NCI-H1105 (cell line): ENCODE results near the gene MYH13.
"Not testable (repeated sequence)": the region's sequence is repeated elsewhere in the genome, so short reads cannot be mapped to it uniquely, and the experiment has no call there.

Experiments
- DNase-seq: peaks from one replicate; lab custom pipeline; 2025; lab: John Stamatoyannopoulos, UW

The MYH13 gene

DNA sequence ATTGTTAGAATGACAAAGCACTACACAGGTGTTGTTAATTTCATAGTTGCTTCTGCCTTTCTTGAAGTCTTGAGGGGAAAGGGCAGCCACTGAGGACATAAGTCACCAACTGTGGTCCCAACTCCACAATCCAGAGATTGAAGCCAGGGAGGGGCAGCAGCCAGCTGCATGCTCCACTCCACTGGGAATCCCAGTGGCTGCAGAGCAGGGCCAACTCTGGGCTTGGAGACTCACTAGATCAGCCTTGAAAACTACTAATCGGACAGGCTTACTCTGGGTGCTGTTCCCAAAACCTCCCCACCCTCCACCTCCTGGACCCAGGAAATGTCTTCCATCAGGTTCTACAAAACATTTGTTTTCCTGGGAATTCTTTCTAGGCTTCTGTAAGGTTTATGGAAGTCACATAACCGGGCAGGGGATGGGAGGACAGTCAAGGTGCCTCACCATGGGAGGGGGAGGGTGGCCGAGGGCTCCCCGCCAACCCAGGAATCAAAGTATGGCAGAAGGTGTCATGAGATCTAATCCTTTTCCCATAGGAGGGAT, 68.0 kb downstream of the MYH13 start:
- no peak for DNase-seq

DNA sequence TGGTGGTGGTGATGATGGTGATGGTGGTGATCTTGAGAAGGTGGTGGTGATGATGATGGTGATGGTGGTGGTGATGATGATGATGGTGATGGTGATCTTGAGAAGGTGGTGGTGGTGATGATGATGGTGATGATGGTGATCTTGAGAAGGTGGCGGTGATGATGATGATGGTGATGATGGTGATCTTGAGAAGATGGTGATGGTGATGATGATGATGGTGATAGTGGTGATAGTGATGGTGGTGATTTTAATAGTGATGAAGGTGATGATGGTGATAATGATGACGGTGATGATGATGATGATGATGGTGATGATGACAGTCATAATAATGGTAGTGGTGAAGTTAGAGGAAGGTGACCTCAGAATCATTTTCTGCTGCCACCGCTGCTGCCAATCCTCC, 75.1 kb downstream of the MYH13 start:
- DNase-seq = no peak

DNA sequence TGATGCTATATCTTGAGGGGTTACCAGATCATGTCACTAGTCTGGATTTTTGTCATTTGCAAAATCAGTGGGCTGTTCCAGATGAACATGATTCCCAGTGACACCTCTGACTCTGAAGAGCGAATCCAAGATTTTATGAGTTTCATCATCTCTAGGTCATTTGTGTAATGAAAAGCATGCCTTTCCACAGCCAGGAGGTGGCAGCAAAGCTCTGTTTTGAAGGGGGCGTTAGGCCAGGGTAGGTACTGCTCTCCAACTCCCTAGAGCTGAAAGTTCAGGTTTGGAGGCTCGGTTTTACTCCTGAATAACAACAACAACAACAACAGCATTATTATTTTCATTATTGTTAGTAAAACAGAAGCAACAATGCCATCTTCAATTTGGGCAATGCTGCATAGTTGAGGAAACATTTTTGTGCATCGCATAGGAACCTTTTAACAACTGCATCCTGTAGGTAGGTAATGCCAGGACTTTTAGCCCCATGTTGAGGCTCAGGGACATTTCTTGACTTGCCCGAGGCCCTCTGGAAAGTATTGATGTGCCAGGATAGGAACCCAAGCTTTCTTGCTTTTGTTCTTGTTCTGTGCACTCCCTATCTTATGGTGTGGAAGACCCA, 77.0 kb downstream of the MYH13 start:
- peak; percentile 2 for DNase-seq

DNA sequence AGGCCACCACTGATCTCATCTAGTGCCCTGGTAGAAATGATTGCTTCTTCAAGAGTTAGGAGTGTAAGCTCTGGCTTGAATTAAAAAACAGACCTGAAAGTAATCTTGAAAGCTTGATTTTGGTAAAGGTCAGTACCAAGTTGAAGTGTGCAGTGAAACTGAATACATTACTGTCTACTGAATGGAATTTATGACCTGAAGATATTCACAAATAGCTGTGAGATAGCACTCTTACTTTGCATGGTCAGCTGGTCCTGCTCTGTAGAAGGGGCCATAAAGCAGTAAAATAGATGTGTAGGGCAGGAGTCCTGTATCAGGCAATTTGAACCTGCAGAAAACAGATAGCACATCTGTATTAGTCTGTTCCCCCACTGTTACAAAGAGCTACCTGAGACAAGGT, 78.6 kb downstream of the MYH13 start:
- DNase-seq = no peak

DNA sequence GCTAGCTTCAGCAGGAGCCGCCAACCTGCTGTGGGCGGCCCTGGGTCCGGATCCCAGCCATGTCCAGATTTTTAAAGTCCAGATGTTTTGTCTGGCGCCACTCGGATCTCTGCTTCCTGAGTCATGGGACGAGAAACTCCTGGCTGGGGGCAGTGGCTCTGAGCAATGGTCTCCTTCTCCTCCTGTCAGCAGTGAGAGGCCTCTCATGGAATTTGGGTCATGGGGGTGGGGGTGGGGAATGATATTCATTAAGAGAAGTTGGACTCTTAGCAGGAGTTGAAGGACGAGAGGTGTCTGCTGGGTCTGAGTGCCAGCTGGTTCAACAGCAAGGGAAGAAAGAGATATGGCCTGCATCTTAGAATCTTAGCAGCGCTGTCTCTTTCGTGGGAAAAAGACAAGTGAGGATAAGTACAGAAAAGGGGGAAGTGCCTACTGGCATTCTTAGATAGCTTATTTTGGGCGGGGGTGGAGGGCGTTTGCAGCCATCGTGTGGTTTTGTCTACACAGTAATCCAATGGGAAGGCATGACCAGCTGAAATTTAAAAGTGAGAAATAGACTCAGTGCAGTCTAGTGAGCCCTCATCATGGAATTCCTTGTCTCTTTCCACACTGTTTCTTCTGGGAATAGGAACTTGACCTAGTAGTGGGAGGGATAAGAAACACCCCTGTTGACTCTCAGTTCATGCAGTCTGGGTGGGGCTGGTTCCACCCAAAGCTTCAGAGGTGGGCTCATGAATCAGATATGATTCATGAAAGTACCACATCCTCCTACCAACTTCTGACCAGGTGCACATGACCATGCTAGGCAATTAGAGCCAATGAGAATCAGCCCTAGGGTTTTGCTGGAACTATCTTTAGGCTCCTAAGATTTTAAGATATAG, 80.5 kb downstream of the MYH13 start:
- DNase-seq = no peak

DNA sequence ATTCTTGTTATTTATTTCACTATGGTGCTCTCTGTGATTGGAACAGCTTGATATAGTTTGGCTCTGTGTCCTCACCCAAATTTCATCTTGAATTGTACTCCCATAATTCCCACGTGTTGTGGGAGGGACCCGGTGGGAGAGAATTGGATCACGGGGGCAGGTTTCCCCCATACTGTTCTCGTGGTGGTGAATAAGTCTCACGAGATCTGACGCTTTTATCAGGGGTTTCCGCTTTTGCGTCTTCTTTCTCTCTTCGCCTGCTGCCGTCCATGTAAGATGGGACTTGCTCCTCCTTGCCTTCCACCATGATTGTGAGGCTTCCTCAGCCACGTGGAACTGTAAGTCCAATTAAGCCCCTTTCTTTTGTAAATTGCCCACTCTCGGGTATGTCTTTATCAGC, 81.2 kb downstream of the MYH13 start:
- DNase-seq = not testable (repeated sequence)

DNA sequence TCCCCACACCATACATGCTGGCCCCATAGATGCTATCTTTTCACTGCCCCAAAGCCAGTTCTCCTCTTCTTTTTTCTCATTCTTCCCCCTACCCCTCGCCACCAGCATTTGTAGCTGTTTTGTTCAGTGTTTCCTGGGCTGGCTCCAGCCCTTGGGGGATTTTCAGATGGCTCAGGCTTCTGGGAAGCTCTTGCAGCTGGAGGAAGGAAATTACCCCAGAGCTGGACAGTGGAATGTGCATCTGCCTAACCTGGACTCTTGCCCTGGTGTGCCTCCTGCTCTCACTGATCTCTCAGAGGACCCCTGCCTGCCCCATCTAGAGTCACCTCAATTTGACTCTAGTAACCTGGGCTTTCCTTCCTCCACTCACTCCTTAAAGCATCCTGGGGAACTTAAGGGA, 82.8 kb downstream of the MYH13 start:
- DNase-seq = no peak

DNA sequence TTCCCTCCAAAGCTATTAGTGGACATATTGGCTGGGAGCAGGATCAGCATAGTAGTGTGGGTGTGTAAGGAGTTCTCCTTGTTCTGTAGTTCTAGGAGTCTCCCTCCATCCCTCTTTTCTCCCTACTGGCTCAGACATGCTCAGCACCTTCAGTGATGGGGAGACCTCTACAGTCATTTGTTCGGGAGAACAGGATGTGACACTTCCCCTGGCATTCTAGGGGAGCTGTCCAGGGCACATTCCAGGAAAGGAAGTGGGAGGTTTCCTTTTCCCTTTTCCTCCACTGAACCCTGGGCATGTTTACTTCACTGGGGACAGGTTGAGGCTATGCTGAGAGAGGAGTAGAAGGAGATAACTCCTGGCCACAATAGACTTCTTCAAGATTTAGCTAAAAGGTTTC, 86.5 kb downstream of the MYH13 start:
- no peak for DNase-seq

DNA sequence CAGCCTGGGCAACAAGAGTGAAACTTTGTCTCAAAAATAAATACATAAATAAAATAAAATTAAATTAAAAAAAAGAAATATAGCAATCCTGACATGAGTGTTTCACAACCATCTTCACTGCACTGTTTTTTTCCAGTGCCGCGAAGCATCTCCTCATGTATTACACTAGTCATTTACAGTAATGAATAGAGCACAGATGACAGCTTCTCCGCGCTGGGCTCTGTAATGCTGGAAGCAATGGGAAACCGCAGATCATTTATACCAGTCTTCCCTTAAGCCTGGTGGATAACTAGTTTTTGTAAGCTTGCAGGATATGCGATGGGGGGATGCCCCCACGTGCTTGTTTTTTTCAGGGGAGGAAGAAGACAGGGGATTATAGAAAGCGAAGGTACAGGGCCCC, 86.9 kb downstream of the MYH13 start:
- DNase-seq = no peak

DNA sequence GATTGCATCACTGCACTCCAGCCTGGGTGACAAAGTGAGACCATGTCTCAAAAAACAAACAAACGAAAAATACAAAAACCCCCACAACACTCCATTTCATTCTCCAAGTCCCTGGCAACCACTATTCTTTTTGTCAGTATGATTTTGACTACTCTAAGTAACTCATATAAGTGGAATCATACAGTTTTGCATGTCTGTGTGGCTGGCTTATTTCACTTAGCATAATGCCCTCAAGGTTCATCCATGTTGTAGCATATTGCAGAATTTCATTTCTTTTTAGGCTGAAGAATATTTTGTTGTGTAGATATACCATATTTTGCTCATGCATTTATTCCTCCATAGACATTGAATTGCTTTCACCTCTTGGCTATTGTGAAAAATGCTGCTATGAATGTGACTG, 92.7 kb downstream of the MYH13 start:
- DNase-seq = no peak

DNA sequence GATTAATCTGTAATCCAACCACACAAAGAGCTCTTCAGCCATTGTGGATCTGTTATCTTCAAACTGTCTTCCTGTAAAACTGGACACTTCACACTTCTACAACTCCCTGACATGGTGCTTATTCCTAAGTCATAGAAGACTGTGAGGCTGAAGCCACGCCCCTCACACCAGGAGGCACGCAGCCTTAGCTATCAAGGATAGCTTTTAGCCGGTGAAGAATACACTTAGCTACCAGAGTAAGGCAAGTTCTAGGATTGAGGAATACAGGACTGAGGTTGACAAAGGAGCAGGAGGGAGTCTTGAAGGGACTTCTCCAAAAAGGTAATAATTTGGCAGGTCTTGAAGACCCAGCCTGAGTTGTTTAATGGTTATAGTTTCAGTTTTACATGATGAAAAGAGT, 94.6 kb downstream of the MYH13 start:
- no peak for DNase-seq

DNA sequence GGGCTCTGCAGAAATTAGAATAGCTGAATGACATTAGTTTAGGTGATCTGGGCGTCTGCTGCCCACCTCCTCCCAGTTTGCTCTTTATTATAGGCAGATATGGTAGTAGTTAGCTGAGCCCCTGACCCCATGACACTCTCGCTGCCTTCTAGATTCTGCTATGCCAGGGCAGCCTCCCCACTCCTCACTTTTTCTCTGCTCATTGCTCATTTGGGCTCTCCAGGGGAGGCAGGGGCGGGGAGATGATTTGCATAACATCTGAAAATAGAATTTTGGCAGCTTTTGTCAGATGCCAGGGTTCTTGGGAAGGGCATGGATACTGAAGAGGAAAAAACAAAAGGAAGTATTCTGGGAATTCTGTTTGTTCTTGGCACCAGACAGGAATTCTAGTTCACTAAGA, 96.4 kb downstream of the MYH13 start:
- DNase-seq = no peak

DNA sequence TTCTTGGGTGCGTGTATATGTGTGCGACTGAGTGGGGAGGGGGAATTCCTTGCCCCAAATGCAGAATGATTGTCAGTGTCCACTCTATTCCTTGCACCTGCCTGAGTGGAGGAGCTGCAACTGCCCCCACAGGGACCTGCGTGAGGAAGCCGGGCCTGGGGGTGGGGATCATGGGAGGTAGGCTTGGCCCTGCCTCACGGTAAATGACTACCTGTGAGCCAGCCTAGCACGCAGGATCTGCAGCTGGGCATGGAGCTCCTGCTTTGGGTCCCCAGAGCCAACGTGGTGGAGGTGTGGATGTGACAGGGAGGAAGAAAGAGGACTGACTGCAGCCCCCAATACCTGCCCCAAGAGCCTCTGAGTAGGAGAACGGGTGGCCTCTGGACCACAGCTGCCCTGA, 97.4 kb downstream of the MYH13 start:
- DNase-seq = no peak

DNA sequence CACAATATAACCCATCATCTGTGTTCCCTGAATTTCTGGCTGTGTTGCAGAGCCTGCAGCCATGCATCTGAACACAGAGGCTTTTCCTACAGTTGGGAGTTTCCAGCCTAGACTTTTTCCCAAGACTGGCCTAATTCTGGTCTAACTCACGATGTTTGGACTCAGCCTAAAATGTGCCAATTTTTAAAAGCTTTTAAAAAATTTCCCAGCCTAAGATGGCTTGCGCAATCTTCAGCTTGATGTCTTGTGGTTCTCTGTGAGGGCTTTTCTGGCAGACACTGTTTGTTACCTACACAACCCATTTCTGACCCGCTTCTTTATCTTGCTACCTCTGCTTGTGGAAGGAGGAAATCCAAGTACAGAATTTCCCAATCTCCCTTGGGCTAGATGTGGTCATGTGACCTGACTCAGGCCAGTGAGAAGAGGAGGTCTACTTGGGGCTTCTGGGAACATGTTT, 101.7 kb downstream of the MYH13 start:
- no peak for DNase-seq

DNA sequence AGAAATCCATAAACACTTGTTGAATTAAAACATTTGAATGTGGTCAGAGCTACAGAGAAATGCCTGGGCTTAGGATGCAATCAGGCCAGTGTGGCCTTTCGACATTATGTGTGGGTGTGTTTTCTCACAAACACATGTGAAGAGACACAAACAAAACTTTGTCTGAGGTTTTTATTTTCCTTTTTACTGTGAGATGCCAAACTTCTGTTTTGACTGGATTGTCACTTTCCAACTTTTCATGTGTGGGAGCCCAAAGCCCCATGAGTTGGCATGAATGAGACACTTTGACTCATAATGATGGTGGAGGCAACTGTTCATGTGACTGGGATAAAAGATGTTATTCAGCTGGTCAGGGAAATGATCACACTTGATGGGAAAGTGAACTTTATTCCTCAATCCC, 102.5 kb downstream of the MYH13 start:
- DNase-seq = no peak

DNA sequence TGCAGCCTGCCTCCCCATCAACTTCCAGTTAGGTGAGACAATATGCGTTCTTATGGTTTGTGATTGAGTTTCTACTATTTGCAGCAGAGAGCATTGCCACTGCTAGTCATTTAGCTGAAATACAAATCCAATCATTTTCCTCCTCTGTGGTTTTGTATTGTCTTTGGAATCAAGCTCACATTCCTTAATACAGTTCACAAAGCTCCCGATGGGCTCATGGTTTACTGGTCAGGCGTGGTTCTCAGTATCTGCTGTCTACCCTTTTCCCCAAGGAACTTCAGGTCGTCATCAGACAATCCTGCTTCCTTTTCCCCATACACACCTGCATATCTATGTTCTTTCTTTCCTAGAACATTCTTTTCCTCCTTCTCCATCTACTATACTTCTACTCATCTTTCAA, 104.8 kb downstream of the MYH13 start:
- no peak for DNase-seq

DNA sequence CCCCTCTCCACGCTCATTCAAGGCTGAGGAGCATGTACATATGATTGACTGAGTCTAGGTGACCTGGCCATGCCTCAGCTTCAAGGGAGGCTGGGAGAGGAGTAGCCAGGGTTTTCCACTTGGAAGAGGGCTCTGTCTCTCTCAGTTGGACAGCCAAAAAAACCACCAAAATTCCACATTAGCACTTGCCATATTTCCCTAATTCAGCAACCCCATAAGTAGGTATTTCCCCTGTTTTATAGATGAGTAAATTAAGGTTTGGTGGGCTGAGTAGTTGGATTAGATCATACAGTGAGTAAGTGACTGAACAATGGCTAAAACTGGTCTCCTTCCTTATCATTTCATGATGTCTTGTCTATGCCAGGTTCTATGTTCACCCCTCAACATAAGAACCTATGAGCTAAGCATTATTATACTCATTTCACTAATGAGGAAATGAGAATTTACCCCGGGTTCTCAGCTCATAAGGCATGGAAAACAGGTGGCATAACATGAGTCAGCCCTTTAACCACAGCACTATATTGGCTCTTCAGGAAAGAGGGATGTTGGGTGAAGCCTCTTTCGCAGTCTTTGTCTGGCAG, 106.4 kb downstream of the MYH13 start:
- DNase-seq = no peak

DNA sequence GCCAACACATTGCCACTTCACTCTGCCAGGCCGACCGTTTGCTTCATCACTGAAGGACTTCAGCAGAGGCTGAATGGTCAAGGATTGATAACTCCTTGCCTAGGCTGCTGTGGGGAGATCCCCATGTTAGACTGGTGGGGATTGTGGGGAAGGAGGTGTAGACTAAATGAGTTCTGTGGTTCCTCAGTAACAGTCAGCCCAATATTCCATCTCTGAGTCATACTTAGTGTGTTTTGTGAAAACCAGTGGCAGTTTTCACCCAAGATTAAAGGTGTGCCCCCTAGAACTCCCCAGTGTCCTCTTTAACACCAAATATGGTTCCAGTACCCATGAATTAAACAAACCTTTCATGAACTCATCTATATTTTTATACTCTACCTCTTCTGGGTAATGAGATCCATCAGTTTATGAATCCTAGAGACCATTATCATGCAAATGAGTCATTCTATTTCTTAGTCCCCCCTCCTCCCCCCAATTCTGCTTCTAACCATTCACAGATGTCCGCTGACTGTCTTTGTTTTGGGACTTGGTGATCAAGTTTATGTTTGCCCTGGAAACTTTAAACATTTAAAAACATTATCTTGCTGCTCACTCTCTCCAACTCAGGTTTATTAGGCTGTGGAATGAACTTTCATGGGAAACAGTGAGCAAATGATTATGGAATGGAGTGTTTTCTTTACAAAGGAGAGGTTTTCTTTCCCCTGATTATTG, 107.6 kb downstream of the MYH13 start:
- DNase-seq = no peak

DNA sequence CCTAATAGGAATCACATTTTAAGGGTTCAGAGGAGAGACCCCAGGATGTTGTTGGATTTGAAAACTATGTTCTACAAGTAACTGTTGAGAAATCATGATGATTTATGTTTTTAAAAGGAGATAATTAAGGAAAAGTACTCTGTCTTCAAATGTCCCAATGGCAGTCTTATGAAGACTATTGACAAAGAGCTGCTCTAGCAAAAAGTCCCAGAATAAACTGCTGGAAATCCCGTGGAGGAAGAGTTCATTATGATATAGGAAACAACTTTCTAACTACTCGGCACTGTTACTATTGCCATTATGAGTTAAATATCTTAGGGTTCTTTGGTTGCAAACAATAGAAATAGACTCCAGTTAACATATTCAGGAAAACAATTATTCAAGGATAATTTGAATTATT, 108.8 kb downstream of the MYH13 start:
- DNase-seq = no peak

DNA sequence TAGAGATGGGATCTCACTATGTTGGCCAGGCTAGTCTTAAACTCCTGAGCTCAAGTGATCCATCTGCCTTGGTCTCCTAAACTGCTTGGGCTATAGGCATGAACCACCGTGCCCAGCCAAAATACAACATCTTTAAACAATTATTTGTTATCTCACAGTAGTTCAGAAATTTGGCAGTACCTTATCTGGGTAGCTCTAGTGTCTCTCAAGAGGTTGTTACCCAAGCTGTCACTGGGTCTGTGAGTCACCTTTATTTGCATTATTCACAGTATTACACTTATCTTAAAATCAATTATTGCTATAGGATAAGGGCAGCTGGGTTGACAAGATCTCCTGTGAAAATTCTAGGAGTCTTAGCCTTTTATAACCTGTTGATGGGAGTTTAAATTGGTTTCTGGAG, 110.4 kb downstream of the MYH13 start:
- DNase-seq = no peak

DNA sequence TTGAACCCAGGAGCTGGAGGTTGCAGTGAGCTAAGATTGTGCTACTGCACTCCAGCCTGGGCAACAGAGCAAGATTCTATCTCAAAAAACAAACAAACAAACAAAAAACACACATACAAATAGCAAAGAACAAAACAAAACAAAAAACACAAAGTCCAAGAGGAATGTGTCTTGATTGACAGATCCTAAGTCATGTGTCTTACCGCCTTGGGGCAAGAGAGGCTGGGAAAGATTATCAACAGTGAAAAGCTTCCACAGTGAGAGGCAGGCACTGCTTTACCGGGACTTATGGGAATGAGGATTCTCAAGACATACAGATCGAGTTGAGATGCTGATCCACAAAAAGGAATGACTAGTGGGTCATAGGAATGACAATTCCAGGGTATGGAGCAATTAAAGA, 111.7 kb downstream of the MYH13 start:
- no peak for DNase-seq

DNA sequence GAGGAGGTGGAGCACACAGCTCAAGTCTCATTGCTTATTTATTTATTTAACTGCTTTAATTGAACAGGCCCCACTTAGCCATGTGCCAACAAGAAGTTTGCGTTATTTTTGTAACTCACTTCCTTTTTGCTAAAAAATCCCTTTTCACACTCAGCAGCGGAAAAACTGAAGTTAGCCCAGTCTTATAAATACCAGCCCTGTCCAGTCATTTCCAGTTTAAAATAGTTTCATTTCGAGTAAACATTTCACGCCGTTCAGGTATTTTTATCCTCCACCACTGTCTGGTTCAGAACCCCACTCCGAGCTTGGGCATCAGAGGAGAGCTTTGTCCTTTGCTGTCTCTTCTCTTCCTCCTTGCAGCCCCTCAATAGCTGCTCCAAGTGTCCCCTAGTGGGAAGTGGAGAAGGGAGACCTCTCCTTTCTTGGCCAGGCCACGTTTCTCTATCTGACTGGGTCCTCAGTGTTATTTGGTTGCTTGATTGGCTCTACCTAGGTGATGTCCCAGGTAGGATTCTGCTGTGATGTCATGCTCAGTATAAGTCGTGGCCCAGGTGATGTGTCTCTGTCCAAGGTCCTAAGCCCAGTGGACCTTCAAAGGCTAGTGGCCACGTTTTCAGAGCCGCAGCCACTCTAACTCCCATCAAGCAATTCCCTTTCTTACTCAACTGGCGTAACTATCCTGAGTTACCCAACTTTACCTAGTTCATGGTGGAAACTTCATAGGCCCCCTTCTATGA, 121.4 kb downstream of the MYH13 start:
- DNase-seq = no peak
